Measurements from ENCODE around the gene DAZAP2.

DNA sequence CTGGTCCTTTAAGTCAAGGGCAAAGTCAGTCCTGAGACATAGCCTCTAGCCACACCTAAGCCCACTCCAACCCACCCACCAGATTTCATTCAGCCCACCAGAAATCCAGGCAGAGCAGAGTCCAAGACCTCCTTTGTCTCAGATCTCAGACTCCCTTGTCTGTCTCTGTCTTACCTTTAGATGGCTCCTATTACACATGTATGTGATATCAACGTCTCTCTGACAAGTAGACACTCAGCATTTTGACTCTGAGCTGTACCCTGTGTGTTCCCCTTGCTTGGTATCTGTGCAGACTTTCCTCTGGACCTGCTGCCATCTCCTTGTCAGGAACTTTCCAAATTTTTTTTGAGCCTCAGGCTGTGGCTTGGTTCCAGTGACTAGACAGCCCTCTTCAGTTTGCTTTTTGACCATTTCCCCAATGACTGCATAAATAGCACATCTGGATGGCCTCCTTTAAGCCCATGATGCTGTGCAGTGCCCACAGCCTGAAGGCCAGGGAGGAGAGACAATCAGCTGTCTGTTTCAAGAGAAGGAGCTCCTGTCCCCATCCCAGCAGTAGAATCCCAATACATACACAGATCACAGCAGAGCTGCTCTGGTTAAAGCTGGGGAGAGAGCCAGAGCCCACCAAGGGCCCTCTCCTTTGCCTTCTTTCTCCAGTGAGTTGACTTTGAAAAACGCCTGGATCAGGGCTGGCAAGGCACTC, 27.8 kb upstream of the DAZAP2 start:
- TF ChIP-seq, protein P1, sequence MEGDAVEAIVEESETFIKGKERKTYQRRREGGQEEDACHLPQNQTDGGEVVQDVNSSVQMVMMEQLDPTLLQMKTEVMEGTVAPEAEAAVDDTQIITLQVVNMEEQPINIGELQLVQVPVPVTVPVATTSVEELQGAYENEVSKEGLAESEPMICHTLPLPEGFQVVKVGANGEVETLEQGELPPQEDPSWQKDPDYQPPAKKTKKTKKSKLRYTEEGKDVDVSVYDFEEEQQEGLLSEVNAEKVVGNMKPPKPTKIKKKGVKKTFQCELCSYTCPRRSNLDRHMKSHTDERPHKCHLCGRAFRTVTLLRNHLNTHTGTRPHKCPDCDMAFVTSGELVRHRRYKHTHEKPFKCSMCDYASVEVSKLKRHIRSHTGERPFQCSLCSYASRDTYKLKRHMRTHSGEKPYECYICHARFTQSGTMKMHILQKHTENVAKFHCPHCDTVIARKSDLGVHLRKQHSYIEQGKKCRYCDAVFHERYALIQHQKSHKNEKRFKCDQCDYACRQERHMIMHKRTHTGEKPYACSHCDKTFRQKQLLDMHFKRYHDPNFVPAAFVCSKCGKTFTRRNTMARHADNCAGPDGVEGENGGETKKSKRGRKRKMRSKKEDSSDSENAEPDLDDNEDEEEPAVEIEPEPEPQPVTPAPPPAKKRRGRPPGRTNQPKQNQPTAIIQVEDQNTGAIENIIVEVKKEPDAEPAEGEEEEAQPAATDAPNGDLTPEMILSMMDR (IDR thresholded peaks at IDR 0.05), result no peak
- no peak for TF ChIP-seq POLR2AphosphoS5 (IDR thresholded peaks at IDR 0.05)

Data from suprapubic skin (tissue), 3 donors.